Activated effector memory CD4-positive, alpha-beta T cell treated with Interleukin-2 at 50 U/mL for 16 hours (primary cell): ENCODE measurements around the gene IL17B.
"Not testable (repeated sequence)": the region's sequence is repeated elsewhere in the genome, so short reads cannot be mapped to it uniquely, and the experiment has no call there.

Source experiments
- DNase-seq: peaks from one replicate; pipeline ENCODE4 v3.0.0-alpha.2; 2020

IL17B gene

DNA sequence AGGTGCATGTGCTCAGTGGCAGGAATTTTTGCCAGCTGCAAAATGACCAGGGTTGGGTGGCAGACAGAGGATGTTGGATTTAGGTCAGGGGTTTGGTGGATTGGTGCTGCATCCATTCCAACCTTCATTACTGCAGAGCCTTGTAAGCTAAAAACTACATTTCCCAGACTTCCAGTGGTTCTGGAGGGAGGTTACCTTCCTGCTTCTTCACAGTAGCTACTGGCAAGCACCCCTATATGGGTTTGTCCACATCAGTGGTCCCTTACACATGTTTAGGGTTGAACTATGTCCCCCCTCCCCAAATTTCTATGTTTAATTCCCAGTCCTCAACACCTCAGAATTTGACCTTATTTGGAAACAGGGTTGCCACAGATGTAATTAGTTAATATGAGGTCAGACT is 20.7 kb upstream of the IL17B start:
- no peak for DNase-seq

DNA sequence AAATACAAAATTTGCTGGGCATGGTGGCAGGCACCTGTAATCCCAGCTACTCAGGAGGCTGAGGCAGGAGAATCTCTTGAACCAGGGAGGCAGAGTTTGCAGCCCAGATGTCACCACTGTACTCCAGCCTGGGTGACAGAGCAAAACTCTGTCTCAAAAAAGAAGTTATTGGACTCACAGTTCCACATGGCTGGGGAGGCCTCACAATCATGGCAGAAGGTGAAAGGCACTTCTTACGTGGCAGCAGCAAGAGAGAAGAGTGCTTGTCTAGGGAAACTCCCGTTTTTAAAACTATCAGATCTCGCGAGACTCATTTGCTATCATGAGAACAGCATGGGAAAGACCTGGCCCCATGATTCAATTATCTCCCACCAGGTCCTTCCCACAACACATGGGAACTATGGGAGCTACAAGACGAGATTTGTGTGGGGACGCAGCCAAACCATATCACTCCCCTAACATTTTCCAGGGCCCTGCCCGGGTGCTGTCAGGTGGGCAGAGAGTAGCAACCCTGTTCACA is 19.7 kb upstream of the IL17B start:
- DNase-seq: not testable (repeated sequence)

DNA sequence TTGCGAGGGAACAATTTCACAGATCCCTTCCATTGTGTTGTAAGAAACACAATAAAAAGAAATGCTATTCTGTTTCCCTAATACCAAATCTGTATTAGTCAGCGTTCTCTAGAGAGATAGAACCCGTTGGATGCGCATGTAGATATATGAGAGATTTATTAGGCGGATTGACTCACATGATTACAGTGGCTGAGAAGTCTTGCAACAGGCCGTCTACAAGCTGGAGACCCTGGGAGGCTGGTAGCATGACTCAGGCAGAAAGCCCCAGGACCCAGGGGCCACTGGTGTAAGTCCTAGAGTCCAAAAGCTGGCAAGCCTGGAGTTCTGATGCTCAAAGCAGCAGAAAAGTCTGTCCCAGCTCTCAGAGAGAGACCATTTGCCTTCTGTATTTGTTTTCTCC is 18.4 kb upstream of the IL17B start:
- DNase-seq: no peak

DNA sequence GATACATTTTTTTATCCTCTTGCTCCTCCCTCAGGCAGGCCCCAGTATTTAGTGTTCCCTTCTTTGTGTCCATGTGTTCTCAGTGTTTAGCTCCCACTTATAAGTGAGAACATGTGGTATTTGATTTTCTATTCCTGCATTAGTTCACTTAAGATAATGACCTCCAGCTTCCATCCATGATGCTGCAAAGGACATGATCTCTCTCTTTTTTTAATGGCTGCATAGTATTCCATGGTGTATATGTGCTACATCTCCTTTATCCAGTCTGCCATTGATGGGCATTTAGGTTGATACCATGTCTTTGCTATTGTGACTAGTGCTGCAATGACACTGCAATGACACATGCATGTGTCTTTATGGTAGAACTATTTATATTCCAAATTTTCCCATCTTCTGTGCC is 15.9 kb upstream of the IL17B start:
- DNase-seq: not testable (repeated sequence)

DNA sequence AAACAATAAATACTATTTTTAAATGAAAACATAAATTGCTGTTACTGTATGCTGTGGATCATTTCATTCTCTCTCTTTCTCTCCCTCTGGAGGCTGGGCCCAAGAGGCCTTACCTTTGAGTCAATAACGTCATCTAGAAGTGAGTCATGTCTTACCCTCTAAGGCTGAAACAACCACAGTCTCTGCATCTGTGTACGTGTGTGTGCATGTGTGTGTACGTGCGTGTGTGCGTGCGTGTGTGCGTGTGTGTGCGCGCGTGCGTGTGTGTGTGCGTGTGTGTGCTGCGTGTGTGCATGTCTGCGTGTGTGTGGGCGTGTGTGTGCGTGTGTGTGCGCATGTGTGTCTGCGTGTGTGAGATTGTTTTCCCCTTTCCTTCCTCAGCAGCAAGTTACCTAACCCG is 13.6 kb upstream of the IL17B start:
- DNase-seq: no peak

- DNase-seq: no peak
Measured at GRCh38 chr5:149391524-149391923, 12.4 kb upstream of the IL17B start.

DNA sequence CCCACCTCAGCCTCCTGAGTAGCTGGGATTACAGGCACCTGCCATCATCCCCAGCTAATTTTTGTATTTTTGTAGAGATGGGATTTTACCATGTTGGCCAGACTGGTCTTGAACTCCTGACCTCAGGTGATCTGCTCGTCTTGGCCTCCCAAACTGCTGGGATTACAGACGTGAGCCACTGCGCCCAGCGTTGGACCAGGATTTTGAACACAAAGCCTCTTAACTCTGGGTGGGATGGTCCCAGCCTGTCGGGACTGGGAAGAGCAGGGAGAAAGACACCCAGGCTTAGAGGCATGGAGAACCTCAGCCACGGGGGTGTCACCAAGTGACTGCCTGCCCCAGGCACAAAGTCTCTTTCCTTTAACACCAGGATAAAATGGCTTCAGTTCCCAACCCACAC is 12.0 kb upstream of the IL17B start:
- not testable (repeated sequence) for DNase-seq

- DNase-seq: no peak
Measured at GRCh38 chr5:149389552-149390495, 10.7 kb upstream of the IL17B start.

DNA sequence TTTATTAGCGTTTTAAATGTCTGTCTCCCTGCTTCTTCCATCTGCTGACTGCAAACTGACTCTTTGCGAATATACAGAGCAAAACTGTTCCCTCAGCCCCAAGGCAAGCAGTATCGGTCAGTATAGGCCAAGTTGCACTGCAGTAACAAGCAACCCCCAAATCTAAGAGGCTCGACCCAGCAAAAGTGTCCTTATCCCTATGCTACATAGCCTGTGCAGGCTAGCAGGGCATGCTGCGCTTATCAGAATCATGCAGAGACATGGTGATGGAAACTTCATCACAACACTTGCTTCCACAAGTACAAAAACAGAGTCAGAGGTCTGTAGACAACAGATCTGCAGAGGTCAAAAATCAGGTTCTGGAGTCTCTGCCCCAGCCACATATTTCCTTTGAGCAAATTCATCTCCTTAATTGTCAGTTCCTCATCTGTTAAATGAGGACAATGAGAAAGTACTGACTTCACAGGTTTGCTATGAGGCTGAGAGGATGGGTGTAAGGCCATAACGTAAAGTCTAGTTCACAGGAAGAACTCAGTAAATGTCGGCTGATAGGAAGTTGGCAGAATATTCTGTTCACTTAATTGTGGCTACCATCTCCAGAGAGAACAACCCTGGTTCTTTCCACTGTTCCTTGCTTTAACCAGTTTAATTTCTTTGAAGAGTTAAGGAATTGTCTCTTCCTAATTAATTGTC is 9.6 kb upstream of the IL17B start:
- no peak for DNase-seq

GRCh38 chr5:149387982-149388381 is 8.9 kb upstream of the IL17B start:
- DNase-seq: no peak

DNA sequence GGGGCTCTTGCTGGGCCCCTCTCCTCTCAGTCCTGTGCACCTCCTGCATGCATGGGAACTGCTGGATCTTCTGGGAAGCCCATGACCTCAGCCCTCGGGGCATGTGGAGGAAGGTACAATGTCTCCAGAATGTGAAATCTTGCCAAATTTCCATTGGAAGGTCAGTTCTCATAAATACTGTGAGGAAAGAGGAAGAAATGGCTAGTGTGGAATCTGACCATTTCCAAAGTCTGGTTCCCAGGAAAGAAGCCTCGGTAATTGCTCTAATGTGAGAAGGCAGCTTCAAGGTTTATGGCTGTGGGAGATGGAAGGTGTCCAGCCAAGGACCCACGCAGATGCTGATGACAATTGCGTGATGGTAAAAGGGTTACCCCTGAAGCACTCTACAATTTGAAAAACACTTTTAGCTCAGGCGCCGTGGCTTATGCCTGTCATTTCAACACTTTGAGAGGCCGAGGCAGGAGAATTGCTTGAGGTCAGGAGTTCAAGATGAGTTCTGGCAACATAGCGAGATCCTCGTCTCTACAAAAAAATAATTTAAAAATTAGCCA is 8.1 kb upstream of the IL17B start:
- no peak for DNase-seq

- DNase-seq: no peak
Measured at GRCh38 chr5:149386166-149386565, 7.1 kb upstream of the IL17B start.

GRCh38 chr5:149383399-149383798 is 4.3 kb upstream of the IL17B start:
- DNase-seq: no peak

GRCh38 chr5:149382517-149383220 is 3.6 kb upstream of the IL17B start:
- DNase-seq: no peak

- DNase-seq: peak; percentile 58
Measured at GRCh38 chr5:149381986-149382338, 2.9 kb upstream of the IL17B start.

GRCh38 chr5:149381261-149381985 is 2.3 kb upstream of the IL17B start:
- DNase-seq: no peak

GRCh38 chr5:149380466-149381121 is 1.5 kb upstream of the IL17B start:
- DNase-seq: no peak

- DNase-seq: no peak
Measured at GRCh38 chr5:149379818-149380374, 804 bp upstream of the IL17B start.

GRCh38 chr5:149378241-149378820 is 761 bp downstream of the IL17B start:
- no peak for DNase-seq

- no peak for DNase-seq
Measured at GRCh38 chr5:149376711-149377447, 2.2 kb downstream of the IL17B start.
